ENCODE data around the gene ZNF805.

DNA sequence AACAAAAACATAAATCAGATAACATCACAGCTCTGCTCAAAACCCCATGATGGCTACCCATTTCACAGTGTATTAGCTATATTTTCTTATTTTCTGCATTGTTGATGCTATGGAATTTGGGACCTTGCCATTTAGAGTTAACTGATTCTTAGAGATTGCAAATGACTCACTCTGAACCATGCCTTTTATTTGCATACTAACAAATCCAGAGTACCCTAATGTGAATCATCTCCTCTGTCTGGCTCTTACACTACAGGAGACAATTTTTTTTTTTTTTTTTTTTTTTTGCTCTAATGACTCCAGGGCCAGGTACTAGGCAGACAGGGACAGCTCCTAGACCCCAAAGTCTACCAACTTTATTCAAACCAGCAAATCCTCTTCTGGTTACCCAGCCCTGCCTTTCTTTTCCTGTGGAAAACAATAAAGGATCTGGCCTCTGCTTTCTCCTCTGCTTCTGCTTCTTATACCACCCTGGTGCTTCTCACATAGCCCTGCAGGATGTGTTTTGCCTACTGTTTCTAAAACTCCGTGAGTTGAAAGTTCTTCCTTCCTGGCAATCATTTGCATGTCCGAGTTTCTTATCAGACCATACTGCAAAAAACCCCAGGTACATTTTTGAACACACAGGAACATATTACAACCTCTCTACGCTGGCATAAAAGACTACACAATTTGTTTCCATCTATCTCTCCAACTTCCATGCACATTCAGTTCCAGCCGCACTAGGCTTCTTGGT is 29.3 kb downstream of the ZNF805 start:
- TF ChIP-seq, protein P1, sequence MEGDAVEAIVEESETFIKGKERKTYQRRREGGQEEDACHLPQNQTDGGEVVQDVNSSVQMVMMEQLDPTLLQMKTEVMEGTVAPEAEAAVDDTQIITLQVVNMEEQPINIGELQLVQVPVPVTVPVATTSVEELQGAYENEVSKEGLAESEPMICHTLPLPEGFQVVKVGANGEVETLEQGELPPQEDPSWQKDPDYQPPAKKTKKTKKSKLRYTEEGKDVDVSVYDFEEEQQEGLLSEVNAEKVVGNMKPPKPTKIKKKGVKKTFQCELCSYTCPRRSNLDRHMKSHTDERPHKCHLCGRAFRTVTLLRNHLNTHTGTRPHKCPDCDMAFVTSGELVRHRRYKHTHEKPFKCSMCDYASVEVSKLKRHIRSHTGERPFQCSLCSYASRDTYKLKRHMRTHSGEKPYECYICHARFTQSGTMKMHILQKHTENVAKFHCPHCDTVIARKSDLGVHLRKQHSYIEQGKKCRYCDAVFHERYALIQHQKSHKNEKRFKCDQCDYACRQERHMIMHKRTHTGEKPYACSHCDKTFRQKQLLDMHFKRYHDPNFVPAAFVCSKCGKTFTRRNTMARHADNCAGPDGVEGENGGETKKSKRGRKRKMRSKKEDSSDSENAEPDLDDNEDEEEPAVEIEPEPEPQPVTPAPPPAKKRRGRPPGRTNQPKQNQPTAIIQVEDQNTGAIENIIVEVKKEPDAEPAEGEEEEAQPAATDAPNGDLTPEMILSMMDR (tag by site-specific recombination; IDR thresholded peaks at IDR 0.05) = no peak
- TF ChIP-seq, protein P2, sequence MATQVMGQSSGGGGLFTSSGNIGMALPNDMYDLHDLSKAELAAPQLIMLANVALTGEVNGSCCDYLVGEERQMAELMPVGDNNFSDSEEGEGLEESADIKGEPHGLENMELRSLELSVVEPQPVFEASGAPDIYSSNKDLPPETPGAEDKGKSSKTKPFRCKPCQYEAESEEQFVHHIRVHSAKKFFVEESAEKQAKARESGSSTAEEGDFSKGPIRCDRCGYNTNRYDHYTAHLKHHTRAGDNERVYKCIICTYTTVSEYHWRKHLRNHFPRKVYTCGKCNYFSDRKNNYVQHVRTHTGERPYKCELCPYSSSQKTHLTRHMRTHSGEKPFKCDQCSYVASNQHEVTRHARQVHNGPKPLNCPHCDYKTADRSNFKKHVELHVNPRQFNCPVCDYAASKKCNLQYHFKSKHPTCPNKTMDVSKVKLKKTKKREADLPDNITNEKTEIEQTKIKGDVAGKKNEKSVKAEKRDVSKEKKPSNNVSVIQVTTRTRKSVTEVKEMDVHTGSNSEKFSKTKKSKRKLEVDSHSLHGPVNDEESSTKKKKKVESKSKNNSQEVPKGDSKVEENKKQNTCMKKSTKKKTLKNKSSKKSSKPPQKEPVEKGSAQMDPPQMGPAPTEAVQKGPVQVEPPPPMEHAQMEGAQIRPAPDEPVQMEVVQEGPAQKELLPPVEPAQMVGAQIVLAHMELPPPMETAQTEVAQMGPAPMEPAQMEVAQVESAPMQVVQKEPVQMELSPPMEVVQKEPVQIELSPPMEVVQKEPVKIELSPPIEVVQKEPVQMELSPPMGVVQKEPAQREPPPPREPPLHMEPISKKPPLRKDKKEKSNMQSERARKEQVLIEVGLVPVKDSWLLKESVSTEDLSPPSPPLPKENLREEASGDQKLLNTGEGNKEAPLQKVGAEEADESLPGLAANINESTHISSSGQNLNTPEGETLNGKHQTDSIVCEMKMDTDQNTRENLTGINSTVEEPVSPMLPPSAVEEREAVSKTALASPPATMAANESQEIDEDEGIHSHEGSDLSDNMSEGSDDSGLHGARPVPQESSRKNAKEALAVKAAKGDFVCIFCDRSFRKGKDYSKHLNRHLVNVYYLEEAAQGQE (tag by site-specific recombination; IDR thresholded peaks at IDR 0.05) = no peak
- TF ChIP-seq ZSCAN30 (tag by site-specific recombination; IDR thresholded peaks at IDR 0.05) (no peak), ZNF660 (tag by site-specific recombination; IDR thresholded peaks at IDR 0.05) (no peak), ZBTB17 (tag by site-specific recombination; IDR thresholded peaks at IDR 0.05) (no peak), YY1 (tag by site-specific recombination; IDR thresholded peaks at IDR 0.05) (no peak)
- TF ChIP-seq, protein P3, sequence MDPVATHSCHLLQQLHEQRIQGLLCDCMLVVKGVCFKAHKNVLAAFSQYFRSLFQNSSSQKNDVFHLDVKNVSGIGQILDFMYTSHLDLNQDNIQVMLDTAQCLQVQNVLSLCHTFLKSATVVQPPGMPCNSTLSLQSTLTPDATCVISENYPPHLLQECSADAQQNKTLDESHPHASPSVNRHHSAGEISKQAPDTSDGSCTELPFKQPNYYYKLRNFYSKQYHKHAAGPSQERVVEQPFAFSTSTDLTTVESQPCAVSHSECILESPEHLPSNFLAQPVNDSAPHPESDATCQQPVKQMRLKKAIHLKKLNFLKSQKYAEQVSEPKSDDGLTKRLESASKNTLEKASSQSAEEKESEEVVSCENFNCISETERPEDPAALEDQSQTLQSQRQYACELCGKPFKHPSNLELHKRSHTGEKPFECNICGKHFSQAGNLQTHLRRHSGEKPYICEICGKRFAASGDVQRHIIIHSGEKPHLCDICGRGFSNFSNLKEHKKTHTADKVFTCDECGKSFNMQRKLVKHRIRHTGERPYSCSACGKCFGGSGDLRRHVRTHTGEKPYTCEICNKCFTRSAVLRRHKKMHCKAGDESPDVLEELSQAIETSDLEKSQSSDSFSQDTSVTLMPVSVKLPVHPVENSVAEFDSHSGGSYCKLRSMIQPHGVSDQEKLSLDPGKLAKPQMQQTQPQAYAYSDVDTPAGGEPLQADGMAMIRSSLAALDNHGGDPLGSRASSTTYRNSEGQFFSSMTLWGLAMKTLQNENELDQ (tag by site-specific recombination; IDR thresholded peaks at IDR 0.05; ENCODE audit: low read depth) = no peak
